Measurements from ENCODE around the gene STMP1. TPM values are rescaled to one million over a fixed set of nuclear protein-coding genes. Genes with fewer than 3 reads are reported as not detected.

STMP1 gene
- total RNA-seq = 15.0 and 16.8 TPM in 2 replicates

GRCh38 chr7:135662373-135663114 lies at the start of gene STMP1:
STMP1 (plus strand) TSS chr7:135662514.

Other genes with a start within 250 kb of the STMP1 start
- gene CNOT4, start 152.4 kb upstream of the STMP1 start, total RNA-seq = 7.3 and 7.8 TPM in 2 replicates
- 66.2 and 69.0 TPM in 2 replicates for gene NUP205, start 104.6 kb upstream of the STMP1 start, total RNA-seq
- not detected in 2 replicates for gene SLC13A4, start 65.7 kb downstream of the STMP1 start, total RNA-seq
- 0.10 TPM in 1 of 2 replicates, not detected in the other for gene FAM180A, start 86.3 kb downstream of the STMP1 start, total RNA-seq